Rectal smooth muscle tissue (tissue), 1 donor: ENCODE data around the gene C10orf90.

ENCODE experiments used
- H3K27ac ChIP-seq: one replicate; pipeline ENCODE4 v1.7.0; 2013; ENCODE audit warnings: low read depth, low read length, inconsistent platforms
- H3K27me3 ChIP-seq: one replicate; pipeline ENCODE4 v1.7.0; 2013; ENCODE audit warnings: low read length; ENCODE audit not compliant: control insufficient read depth, insufficient read depth
- H3K36me3 ChIP-seq: one replicate; pipeline ENCODE4 v1.7.0; 2013; ENCODE audit warnings: low read length; ENCODE audit not compliant: control insufficient read depth, insufficient read depth
- H3K4me1 ChIP-seq: one replicate; pipeline ENCODE4 v1.7.0; 2013; ENCODE audit warnings: low read length; ENCODE audit not compliant: control insufficient read depth, insufficient read depth
- H3K4me3 ChIP-seq: one replicate; pipeline ENCODE4 v1.7.0; 2013; ENCODE audit warnings: low read length
- H3K9ac ChIP-seq: one replicate; pipeline ENCODE4 v1.7.0; 2013; ENCODE audit warnings: low read length

C10orf90 gene

DNA sequence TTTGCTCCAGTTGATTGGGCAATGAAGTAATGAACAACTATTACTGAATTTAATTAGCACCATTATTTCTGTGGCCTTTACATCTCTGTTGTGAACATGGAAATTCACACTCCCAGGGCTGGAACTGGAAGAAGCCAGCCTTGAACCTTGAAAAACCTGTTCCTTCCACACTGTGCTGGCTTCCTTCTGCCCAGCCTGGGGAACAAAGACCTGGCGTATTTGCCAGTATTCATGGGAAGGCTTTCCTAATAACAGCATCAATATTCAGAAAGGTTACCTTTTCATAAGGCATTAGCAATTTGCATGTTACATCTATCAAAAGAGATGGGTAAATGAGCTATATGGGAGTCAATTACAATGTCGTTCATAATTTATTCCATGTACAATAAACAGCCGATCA, 1.3 kb downstream of the C10orf90 start:
- Histone ChIP-seq H3K9ac (no peak overlapping the region), H3K27me3 (no peaks in the 10 kb centered on the region), H3K36me3 (no peaks in the 10 kb centered on the region), H3K4me1 (no peaks in the 10 kb centered on the region), H3K27ac (no peak overlapping the region), H3K4me3 (no peak overlapping the region)

DNA sequence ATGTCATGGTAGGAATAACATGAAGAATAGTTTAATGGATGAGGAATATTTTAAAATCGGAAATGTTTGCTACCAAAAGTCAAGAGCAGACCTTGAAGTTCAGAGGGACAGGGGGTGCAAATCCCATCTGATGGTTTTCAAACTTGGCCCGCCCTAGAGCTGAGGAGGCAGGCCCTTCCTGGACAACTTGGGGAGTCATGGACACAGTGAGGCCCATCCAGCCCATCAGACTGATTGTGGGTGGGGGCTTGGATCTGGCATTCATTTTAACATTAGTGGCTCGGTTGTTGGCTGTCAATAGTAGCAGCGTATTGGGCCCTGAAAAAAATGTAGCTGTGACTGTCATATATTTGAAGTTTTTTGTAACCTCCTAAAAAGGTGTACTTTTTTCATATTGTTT, 2.0 kb downstream of the C10orf90 start:
- Histone ChIP-seq H3K36me3 (no peaks in the 10 kb centered on the region), H3K27ac (no peak overlapping the region), H3K4me3 (no peak overlapping the region), H3K4me1 (no peaks in the 10 kb centered on the region), H3K9ac (no peak overlapping the region), H3K27me3 (no peaks in the 10 kb centered on the region)

DNA sequence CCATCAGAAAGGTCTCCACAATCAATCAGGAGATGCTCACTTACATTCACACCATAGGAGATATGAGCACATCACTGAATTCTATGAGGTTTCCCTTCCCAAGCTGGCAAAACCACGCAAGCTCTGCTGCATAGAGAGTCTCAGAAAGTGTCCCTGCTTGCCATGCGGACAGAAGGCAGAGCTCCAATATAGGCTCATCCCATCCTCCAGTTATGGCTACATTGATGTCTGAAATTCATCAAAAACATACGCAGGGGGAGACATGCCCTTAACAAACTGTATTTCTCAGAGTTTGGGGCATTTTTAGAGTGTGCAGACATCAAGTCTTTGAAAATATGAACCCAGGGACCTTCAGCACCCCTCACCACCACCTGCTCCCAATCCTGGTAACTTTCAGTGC, 2.9 kb downstream of the C10orf90 start:
- no peaks in the 10 kb centered on the region for H3K27me3 ChIP-seq
- H3K4me3 ChIP-seq: no peak overlapping the region
- H3K27ac ChIP-seq: no peak overlapping the region
- no peaks in the 10 kb centered on the region for H3K36me3 ChIP-seq
- H3K4me1 ChIP-seq: no peaks in the 10 kb centered on the region
- H3K9ac ChIP-seq: no peak overlapping the region

DNA sequence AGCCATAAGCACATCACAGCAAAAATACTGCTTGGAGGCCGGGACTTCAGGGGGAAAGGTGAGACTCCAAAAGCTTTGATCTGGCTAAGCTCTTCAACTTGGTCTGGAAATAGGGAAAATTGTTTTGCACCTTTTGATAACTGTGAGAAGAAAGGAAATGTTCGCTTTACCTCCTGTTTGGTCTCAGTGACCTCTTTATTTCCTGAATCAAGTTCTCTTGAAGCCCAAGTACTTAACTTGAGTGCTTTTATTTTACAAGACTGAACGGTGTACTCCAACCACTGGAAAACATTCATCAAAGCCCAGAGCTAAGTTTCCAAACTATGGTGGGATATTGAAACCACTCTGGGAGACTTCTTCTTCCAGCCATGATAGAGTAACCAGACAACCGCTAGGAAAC, 5.3 kb downstream of the C10orf90 start:
- Histone ChIP-seq H3K36me3 (no peaks in the 10 kb centered on the region), H3K27me3 (no peaks in the 10 kb centered on the region), H3K9ac (no peak overlapping the region), H3K4me3 (no peak overlapping the region), H3K27ac (no peak overlapping the region), H3K4me1 (no peaks in the 10 kb centered on the region)

DNA sequence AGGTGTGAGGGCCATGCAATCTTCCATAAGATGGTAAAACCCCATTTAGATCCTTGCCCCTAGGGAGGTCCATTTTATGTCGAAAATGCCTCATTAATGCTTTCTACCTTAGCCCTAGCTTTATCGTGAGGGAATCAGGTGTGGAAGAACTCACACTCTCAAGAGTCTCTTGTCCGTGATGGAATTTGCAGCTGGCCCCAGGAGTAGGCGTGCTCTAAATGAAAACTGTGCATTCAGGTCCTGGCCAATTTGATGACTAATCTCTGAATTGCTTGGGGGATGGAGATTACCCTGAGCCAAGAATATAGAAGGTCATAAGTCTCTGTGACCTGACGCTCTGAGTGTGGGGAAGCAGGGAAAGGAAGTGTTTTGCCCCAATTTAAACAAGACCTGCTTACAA, 6.6 kb downstream of the C10orf90 start:
- H3K4me1 ChIP-seq: no peaks in the 10 kb centered on the region
- H3K4me3 ChIP-seq: no peak overlapping the region
- H3K36me3 ChIP-seq: no peaks in the 10 kb centered on the region
- H3K9ac ChIP-seq: no peak overlapping the region
- H3K27me3 ChIP-seq: no peaks in the 10 kb centered on the region
- H3K27ac ChIP-seq: peak overlapping the region; percentile 11

DNA sequence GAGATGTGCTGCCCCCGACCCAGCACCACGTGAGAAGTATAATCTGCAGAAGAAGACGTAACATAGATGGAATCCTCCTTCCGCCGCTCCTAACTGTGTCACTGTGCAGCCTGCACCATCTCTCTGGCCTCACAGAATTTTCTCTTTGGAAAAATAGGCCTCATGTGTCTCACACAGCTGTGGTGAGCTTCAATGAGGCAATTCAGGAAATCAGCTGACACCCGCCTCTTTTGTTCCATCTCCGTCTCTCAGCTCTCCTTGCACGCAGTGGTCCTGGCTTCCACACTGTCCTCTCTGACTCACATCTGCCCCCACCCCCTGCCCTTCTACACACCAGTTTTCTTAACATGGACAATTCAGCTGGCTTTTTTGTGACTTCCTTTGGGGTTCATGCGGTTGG, 7.2 kb downstream of the C10orf90 start:
- Histone ChIP-seq H3K4me1 (no peaks in the 10 kb centered on the region), H3K4me3 (no peak overlapping the region), H3K9ac (no peak overlapping the region), H3K36me3 (no peaks in the 10 kb centered on the region), H3K27ac (peak overlapping the region; percentile 11), H3K27me3 (no peaks in the 10 kb centered on the region)

DNA sequence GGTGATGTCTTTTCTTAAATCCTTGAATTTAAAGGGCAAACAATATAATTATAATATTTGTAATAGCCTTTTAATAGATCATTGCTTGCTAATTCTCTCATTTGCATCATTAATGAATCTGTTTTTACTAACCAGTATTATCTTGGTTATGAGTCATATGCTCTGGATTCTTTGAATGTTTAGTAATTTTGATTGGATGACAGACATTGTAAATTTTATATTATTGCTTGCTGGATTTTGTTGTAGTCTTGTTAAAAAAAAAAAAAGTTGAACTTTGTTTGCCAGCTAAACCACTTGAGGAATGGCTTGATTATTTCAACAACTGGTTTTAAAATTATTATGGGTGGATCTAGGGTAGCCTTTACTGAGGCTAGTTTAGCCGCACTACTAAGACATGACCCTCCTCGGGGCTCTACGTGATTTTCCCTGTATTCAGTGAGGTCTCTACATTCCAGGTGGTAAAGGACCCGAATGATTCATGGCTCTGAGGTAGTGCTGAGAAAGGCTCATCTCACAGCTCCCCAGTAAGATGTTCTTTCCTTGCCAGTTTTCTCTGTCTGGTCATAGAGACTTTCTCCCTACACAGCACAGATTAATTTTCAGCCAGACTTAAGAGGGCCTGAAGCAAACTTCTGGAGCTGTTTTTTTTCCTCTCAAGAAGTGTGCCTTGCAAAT, 8.5 kb downstream of the C10orf90 start:
- Histone ChIP-seq H3K27ac (no peak overlapping the region), H3K4me3 (no peak overlapping the region), H3K9ac (no peak overlapping the region), H3K36me3 (no peaks in the 10 kb centered on the region), H3K27me3 (no peaks in the 10 kb centered on the region), H3K4me1 (no peaks in the 10 kb centered on the region)

DNA sequence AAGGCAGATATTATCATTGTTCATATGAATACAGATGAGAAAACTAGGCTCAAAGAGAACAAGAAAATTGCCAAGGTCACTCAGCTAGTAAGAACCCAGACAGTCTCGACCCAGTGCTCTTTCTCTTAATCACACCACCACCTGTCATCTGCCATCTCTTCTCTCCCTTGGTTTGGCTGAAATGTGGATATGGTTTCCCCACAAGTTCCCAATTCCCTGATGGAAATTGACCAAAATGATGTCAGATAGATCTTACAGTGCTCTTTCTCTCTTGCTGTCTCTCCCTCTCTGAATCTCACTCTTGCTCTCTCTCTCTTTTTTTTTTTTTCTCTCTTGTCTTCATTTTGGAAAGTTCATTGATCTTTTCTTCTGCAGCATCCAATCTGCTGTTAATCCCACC, 9.1 kb downstream of the C10orf90 start:
- Histone ChIP-seq H3K27me3 (no peaks in the 10 kb centered on the region), H3K9ac (no peak overlapping the region), H3K4me3 (no peak overlapping the region), H3K27ac (no peak overlapping the region), H3K4me1 (no peaks in the 10 kb centered on the region), H3K36me3 (no peaks in the 10 kb centered on the region)

DNA sequence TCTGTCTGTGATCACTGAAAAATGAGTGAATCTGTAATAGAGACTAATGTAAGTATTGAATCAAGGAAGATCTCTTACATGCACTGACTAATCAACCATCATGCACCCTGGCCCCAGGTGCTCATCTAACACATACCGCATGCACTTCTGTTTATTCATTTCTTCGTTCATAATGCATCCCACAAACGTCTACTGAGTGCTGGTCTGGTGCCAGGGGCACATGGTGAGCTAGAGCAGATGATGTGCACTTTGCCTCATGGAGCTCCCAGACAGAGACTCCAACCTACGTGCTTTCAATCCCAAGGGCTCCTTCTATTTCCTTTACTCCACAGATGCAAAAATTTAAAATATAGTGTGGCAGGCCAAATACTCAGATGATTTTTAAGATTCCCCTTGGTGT, 10.7 kb downstream of the C10orf90 start:
- no peak overlapping the region for H3K4me3 ChIP-seq
- H3K9ac ChIP-seq: no peak overlapping the region
- no peaks in the 10 kb centered on the region for H3K4me1 ChIP-seq
- H3K27me3 ChIP-seq: no peaks in the 10 kb centered on the region
- H3K36me3 ChIP-seq: no peaks in the 10 kb centered on the region
- H3K27ac ChIP-seq: no peak overlapping the region

DNA sequence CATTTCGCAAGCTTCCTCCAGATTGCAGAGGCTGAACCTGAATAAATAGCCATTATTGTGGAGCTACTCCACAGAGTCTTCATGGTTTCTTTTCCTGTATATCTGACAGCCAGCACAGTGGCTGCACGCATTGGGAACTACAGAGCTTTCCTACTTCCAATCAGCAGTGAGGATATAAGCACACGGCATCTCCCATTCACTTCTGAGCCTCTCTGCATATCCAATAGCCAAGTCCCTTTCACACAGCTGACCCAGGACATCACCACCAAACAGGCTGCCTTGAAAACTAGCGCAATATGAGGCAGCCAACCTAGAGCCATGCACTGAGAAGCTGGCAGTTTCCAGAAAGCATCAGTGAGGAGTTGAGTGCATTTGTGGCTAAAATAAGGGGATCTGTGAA, 11.6 kb downstream of the C10orf90 start:
- no peak overlapping the region for H3K27ac ChIP-seq
- H3K36me3 ChIP-seq: no peaks in the 10 kb centered on the region
- no peaks in the 10 kb centered on the region for H3K4me1 ChIP-seq
- H3K4me3 ChIP-seq: no peak overlapping the region
- H3K9ac ChIP-seq: no peak overlapping the region
- no peaks in the 10 kb centered on the region for H3K27me3 ChIP-seq

DNA sequence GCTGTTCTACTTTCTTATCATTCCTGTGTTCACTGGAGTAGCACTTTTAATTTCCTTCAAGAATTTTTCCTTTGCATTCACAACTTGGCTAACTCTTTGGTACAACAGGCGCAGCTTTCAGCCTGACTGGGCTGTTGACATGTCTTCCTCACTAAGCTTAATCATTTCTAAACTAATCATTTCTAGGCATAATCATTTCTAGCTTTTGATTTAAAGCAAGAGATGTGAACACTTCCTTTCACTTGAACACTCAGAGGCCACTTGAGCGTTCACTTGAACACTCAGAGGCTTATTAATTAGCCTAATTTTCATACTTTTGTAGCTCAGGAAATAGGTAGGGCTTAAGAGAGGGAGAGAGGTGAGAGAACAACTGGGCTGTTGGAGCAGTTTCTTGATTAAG, 15.9 kb downstream of the C10orf90 start:
- Histone ChIP-seq H3K27me3 (no peaks in the 10 kb centered on the region), H3K9ac (no peak overlapping the region), H3K36me3 (no peaks in the 10 kb centered on the region), H3K4me3 (no peak overlapping the region), H3K27ac (no peak overlapping the region), H3K4me1 (no peaks in the 10 kb centered on the region)

DNA sequence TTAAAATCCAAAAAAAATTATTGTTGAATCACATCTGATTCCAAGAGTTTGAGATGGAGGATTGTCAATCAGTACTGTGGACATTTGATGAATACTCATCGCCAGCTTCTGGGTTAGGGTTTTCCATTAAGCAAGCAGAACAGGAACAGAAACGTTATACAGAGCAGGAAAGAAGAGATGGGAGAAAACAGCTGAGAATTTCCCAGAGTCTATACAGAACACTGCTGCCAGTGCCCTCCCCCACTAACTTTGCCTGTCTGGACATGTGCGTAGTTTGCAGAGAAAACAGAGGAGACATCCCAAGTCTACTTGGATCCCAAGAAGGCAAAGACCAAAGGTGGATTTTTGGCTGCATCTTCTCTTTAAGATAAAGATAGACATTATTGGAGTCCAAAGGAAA, 19.0 kb downstream of the C10orf90 start:
- no peaks in the 10 kb centered on the region for H3K4me1 ChIP-seq
- no peak overlapping the region for H3K27ac ChIP-seq
- H3K36me3 ChIP-seq: no peaks in the 10 kb centered on the region
- no peaks in the 10 kb centered on the region for H3K27me3 ChIP-seq
- H3K4me3 ChIP-seq: no peak overlapping the region
- H3K9ac ChIP-seq: no peak overlapping the region

DNA sequence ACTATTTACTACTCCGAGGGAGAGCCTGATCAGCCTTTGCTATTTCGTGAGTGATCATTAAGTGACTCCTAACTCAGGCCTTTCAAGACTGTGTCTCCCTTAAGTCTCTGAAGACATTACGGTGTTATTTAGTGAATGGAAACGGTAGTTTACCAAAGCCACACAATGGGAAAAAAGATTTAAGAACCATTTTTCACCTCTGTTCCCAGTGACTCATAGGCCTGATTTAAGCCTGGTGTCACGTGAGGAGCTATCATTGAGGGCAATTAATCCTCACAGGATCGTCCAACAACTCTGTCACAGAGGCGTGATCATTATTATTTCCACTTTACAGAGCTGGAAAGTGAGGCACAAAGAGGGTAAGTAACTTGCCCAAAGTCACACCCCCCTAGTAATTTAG, 20.3 kb downstream of the C10orf90 start:
- H3K4me3 ChIP-seq: no peak overlapping the region
- no peak overlapping the region for H3K9ac ChIP-seq
- no peaks in the 10 kb centered on the region for H3K36me3 ChIP-seq
- H3K27ac ChIP-seq: no peak overlapping the region
- H3K4me1 ChIP-seq: no peaks in the 10 kb centered on the region
- no peaks in the 10 kb centered on the region for H3K27me3 ChIP-seq
